NT2/D1 (cell line): Measurements from ENCODE around the gene RNU5D-1.

ENCODE experiments used
- YY1 ChIP-seq: IDR thresholded peaks from 2 replicates; pipeline ENCODE4 v1.6.1; 2011; ENCODE audit not compliant: insufficient read length, insufficient read depth
- ZNF274 ChIP-seq: IDR thresholded peaks from 2 replicates; pipeline ENCODE4 v1.6.1; 2011; ENCODE audit warnings: mild to moderate bottlenecking, low read depth, low read length

DNA sequence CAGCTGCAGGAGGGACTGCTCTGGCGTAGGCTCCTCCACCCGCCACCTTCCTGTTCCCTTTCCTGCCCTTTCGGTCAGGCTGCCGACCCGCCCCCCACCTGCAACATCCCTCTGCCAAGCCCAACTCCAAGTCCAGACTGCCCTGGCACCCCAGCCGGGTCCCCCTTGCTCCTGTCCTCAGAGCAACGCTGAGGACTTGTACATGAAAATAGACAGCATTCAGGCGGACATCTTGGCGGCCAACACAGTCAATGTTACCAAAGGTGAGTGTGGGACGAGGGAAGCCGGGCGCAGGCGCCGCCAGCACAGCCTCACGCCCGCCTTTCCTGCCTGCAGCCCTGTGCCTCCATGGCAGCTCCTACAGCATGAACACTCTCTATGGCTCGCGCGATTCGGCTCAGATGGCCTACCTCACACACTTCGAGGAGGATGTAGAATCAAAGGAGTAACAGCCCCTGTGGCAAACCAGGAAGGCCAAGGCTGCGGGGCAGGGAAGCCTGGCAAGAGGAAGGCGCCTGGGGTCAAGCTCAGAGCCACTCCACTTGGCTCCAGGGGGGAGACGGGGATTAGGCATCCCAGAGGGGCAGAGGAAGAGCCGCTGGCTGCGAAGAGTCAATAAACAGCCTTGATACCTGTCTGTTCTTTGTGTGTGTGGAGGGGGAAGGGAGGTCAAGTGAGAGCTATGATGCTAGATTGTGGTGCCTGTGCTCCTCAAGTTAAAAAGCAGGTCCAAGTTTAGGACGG, 5.8 kb downstream of the RNU5D-1 start:
- TF ChIP-seq YY1 (no peak), ZNF274 (no peak)
